BLaER1 treated with 17β-estradiol and CSF1 and Interleukin-3, amounts not matched to agents 10 nM and 100 nM (cell line): ENCODE measurements around the gene DAPK2.

Source experiments
- H3K27ac ChIP-seq, 11 experiments: shearing (Covaris generic); formaldehyde crosslinking; 2 replicates each; pipeline ENCODE4 v1.8.1; 2022
- H3K27me3 ChIP-seq, 11 experiments: shearing (Covaris generic); formaldehyde crosslinking; 2 replicates each; pipeline ENCODE4 v1.8.1; 2022
- H3K36me3 ChIP-seq, 11 experiments: shearing (Covaris generic); formaldehyde crosslinking; 2 replicates each; pipeline ENCODE4 v1.8.1; 2022
- H3K4me1 ChIP-seq, 10 experiments: shearing (Covaris generic); formaldehyde crosslinking; 2 replicates each; pipeline ENCODE4 v1.8.1; 2022
- H3K4me2 ChIP-seq, 11 experiments: shearing (Covaris generic); formaldehyde crosslinking; 2 replicates each; pipeline ENCODE4 v1.8.1; 2022
- H3K4me3 ChIP-seq, 10 experiments: shearing (Covaris generic); formaldehyde crosslinking; 2 replicates each; pipeline ENCODE4 v1.8.1; 2022
- H3K9ac ChIP-seq, 11 experiments: shearing (Covaris generic); formaldehyde crosslinking; 2 replicates each; pipeline ENCODE4 v1.8.1; 2022
- H3K9me3 ChIP-seq, 11 experiments: shearing (Covaris generic); formaldehyde crosslinking; replicated peaks in 1 of 11; 2 replicates each; pipeline ENCODE4 v1.8.1; 2022
- H4K20me1 ChIP-seq, 11 experiments: shearing (Covaris generic); formaldehyde crosslinking; 2 replicates each; pipeline ENCODE4 v1.8.1; 2022
- Cebpa-rat ChIP-seq, 11 experiments: shearing (Covaris generic); IDR thresholded peaks; 2 replicates each; pipeline ENCODE4 v1.8.1; 2022

The DAPK2 gene

GRCh38 chr15:63920504-63921175 lies 125.6 kb downstream of the DAPK2 start:
- Histone ChIP-seq H3K27ac (peak overlapping the region in 6 of 11 experiments; percentile 16 to 56 (median 38); a peak in 10 of 22 replicates), H3K9ac (peak overlapping the region in 2 of 11 experiments; percentile 17 to 36; a peak in 3 of 22 replicates), H3K4me1 (peaks cover 27 to 36% (median 33%) of the 10 kb centered on the region in 10 experiments), H3K4me2 (peak overlapping the region; percentile 52 to 85 (median 72)), H4K20me1 (no peaks in the 10 kb centered on the region), H3K9me3 (no peaks in the 10 kb centered on the region), H3K36me3 (no peaks in the 10 kb centered on the region), H3K27me3 (no peaks in the 10 kb centered on the region), H3K4me3 (no peak overlapping the region; a peak in 1 of 20 replicates)
- no peak for TF ChIP-seq Cebpa-rat (IDR thresholded peaks at IDR 0.05)

GRCh38 chr15:63918901-63919348 lies 127.4 kb downstream of the DAPK2 start:
- Histone ChIP-seq H3K36me3 (no peaks in the 10 kb centered on the region), H4K20me1 (no peaks in the 10 kb centered on the region), H3K27me3 (no peaks in the 10 kb centered on the region), H3K4me1 (peaks cover 24 to 43% (median 34%) of the 10 kb centered on the region in 10 experiments), H3K4me2 (0 out of 22 replicates have a peak overlapping the region, but pooled peaks of 2 of the 11 experiments have one; percentile 6 to 18), H3K9ac (no peak overlapping the region), H3K4me3 (no peak overlapping the region), H3K27ac (no peak overlapping the region; a peak in 1 of 22 replicates), H3K9me3 (no peaks in the 10 kb centered on the region)
- no peak for TF ChIP-seq Cebpa-rat (IDR thresholded peaks at IDR 0.05)

GRCh38 chr15:63918317-63918672 lies 128.0 kb downstream of the DAPK2 start:
- Histone ChIP-seq H3K4me2 (0 out of 22 replicates have a peak overlapping the region, but pooled peaks of 1 of the 11 experiments have one; percentile 18), H3K9me3 (no peaks in the 10 kb centered on the region), H3K9ac (no peak overlapping the region), H3K27ac (no peak overlapping the region), H3K4me3 (no peak overlapping the region), H3K27me3 (no peaks in the 10 kb centered on the region), H4K20me1 (no peaks in the 10 kb centered on the region), H3K36me3 (no peaks in the 10 kb centered on the region), H3K4me1 (peaks cover 20 to 43% (median 34%) of the 10 kb centered on the region in 10 experiments)
- no peak for TF ChIP-seq Cebpa-rat (IDR thresholded peaks at IDR 0.05)

- Histone ChIP-seq H3K9ac (no peak overlapping the region), H3K9me3 (no peaks in the 10 kb centered on the region), H4K20me1 (no peaks in the 10 kb centered on the region), H3K4me1 (peaks cover 20 to 43% (median 34%) of the 10 kb centered on the region in 10 experiments), H3K36me3 (no peaks in the 10 kb centered on the region), H3K27ac (no peak overlapping the region), H3K4me2 (no peak overlapping the region), H3K4me3 (no peak overlapping the region), H3K27me3 (no peaks in the 10 kb centered on the region)
- no peak for TF ChIP-seq Cebpa-rat (IDR thresholded peaks at IDR 0.05)
Measured at GRCh38 chr15:63917588-63918316, 128.5 kb downstream of the DAPK2 start.

GRCh38 chr15:63915873-63916771 lies 130.2 kb downstream of the DAPK2 start:
- no peak overlapping the region for H3K9ac ChIP-seq
- H3K36me3 ChIP-seq, result no peaks in the 10 kb centered on the region
- TF ChIP-seq Cebpa-rat (IDR thresholded peaks at IDR 0.05), result no peak
- no peaks in the 10 kb centered on the region for H4K20me1 ChIP-seq
- H3K4me3 ChIP-seq, result no peak overlapping the region
- H3K9me3 ChIP-seq, result no peaks in the 10 kb centered on the region
- peaks cover 19 to 40% (median 28%) of the 10 kb centered on the region in 10 experiments for H3K4me1 ChIP-seq
- H3K27me3 ChIP-seq, result no peaks in the 10 kb centered on the region
- H3K4me2 ChIP-seq, result peak overlapping the region in 9 of 11 experiments; percentile 3 to 52 (median 30); a peak in 11 of 22 replicates
- no peak overlapping the region for H3K27ac ChIP-seq

GRCh38 chr15:63915209-63915872 lies 130.9 kb downstream of the DAPK2 start:
- Histone ChIP-seq H3K27ac (no peak overlapping the region), H3K36me3 (no peaks in the 10 kb centered on the region), H3K9ac (no peak overlapping the region), H3K4me1 (peaks cover 11 to 32% (median 20%) of the 10 kb centered on the region in 10 experiments), H3K4me3 (no peak overlapping the region), H3K4me2 (peak overlapping the region in 6 of 11 experiments; percentile 6 to 52 (median 30); a peak in 5 of 22 replicates), H3K27me3 (no peaks in the 10 kb centered on the region), H4K20me1 (no peaks in the 10 kb centered on the region), H3K9me3 (no peaks in the 10 kb centered on the region)
- no peak for TF ChIP-seq Cebpa-rat (IDR thresholded peaks at IDR 0.05)

- no peaks in the 10 kb centered on the region for H3K9me3 ChIP-seq
- H3K27me3 ChIP-seq, result no peaks in the 10 kb centered on the region
- H3K36me3 ChIP-seq, result no peaks in the 10 kb centered on the region
- H3K4me3 ChIP-seq, result no peak overlapping the region
- no peak overlapping the region for H3K9ac ChIP-seq
- no peaks in the 10 kb centered on the region for H4K20me1 ChIP-seq
- H3K4me2 ChIP-seq, result no peak overlapping the region
- no peak for TF ChIP-seq Cebpa-rat (IDR thresholded peaks at IDR 0.05)
- no peak overlapping the region for H3K27ac ChIP-seq
- H3K4me1 ChIP-seq, result peaks cover 8 to 25% (median 19%) of the 10 kb centered on the region in 10 experiments; a peak in 19 of 20 replicates
Measured at GRCh38 chr15:63913786-63914315, 132.4 kb downstream of the DAPK2 start.

- Histone ChIP-seq H3K36me3 (no peaks in the 10 kb centered on the region), H3K4me2 (no peak overlapping the region), H3K4me3 (no peak overlapping the region), H3K27ac (no peak overlapping the region), H3K27me3 (no peaks in the 10 kb centered on the region), H3K4me1 (peaks cover 8 to 30% (median 19%) of the 10 kb centered on the region in 10 experiments; a peak in 19 of 20 replicates), H3K9me3 (no peaks in the 10 kb centered on the region), H4K20me1 (no peaks in the 10 kb centered on the region), H3K9ac (no peak overlapping the region)
- no peak for TF ChIP-seq Cebpa-rat (IDR thresholded peaks at IDR 0.05)
Measured at GRCh38 chr15:63913336-63913735, 132.9 kb downstream of the DAPK2 start.
